A673 (cell line): Measurements from ENCODE around the gene SCD.

ENCODE experiments used
- CTCF ChIP-seq: fragments of 300-800, 200-600 bp; sonication (generic); conservative IDR thresholded peaks from 2 replicates; pipeline ENCODE4 v1.5.1; 2017; ENCODE audit warnings: low read depth, mild to moderate bottlenecking, antibody characterized with exemption, low read length, moderate library complexity, mixed read lengths
- EZH2 ChIP-seq: fragments of 200-600 bp; sonication (generic); IDR thresholded peaks from 2 replicates; pipeline ENCODE4 v1.6.1; 2017; ENCODE audit warnings: borderline replicate concordance, low read depth, mild to moderate bottlenecking, mixed read lengths, antibody characterized with exemption, low read length; ENCODE audit not compliant: poor library complexity, severe bottlenecking

- TF ChIP-seq CTCF (no peak), EZH2 (no peak)
Measured at GRCh38 chr10:100347568-100348195, 649 bp downstream of the SCD start.
